Stimulated activated CD4-positive, alpha-beta T cell treated with anti-CD3 and anti-CD28 coated beads, TNF-alpha, amount 100 ng/mL, for 24 hours (primary cell): ENCODE measurements around the gene SIGLEC5.
"Not testable (repeated sequence)": the region's sequence is repeated elsewhere in the genome, so short reads cannot be mapped to it uniquely, and the experiment has no call there.

Experiments used
- DNase-seq, 3 experiments: peaks; one replicate each; pipeline ENCODE4 v3.0.0-alpha.2; 2020; ENCODE audit warnings: low read depth in 3 of 3

SIGLEC5 gene

GRCh38 chr19:51630315-51630714, at the start of gene SIGLEC5:
TSS of gene SIGLEC5 (minus strand) at chr19:51630401. CDS start at chr19:51630335, 66 bp downstream.
- not testable (repeated sequence) for DNase-seq

GRCh38 chr19:51676566-51677083, 46.4 kb upstream of the SIGLEC5 start:
- DNase-seq, result no peak

DNA sequence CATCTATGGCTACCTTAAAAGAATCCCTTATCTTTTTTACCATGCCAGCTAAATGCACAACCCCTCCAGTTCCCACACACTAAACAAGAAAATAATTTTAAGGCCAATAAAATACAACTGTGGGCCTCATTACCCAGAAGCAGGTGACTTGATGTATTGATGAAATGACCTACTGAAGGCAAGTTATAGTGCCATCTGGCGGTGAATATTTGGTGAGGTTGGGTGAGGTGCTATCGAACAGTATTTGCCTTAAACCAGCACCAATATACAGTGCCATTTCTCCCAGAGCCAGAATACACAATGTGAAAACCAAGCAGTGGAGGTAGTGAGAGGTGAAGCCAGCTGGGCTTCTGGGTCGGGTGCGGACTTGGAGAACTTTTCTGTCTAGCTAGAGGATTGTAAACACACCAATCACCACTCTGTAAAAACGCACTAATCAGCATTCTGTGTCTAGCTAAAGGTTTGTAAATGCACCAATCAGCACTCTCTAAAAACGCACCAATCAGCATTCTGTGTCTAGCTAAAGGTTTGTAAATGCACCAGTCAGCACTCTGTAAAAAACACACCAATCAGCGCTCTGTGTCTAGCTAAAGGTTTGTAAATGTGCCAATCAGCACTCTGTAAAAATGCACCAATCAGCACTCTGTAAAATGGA, 45.8 kb upstream of the SIGLEC5 start:
- not testable (repeated sequence) for DNase-seq

GRCh38 chr19:51668216-51668615, 38.0 kb upstream of the SIGLEC5 start:
- no peak for DNase-seq

GRCh38 chr19:51664997-51665396, 34.8 kb upstream of the SIGLEC5 start:
- DNase-seq, result no peak

GRCh38 chr19:51664131-51664530, 33.9 kb upstream of the SIGLEC5 start:
- no peak for DNase-seq

DNA sequence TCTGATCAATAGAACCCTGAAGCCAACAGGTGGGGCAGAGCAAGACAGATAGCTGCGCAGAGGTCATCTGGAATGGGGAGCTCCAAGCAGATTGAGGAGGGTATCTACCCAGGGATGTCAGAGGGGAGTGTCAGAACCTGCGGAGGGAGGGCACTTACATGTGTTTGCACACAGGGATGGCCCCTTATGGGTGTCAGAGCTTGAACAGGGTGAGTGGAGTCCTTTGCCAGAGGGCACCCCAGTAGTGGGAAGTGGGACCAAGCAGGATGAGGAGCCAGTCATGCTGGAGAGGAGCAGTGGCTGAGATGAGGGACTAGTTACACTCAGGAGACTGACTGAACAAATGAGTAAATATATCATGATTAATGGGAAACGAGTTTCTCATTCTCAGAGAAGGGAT, 33.4 kb upstream of the SIGLEC5 start:
- no peak for DNase-seq

GRCh38 chr19:51660975-51661600, 30.9 kb upstream of the SIGLEC5 start:
- peak; percentile 34 to 57 (median 38) for DNase-seq

- no peak for DNase-seq
Observed at GRCh38 chr19:51654783-51655182, 24.6 kb upstream of the SIGLEC5 start.

- no peak for DNase-seq
Observed at GRCh38 chr19:51653162-51653561, 23.0 kb upstream of the SIGLEC5 start.

GRCh38 chr19:51652266-51652665, 22.1 kb upstream of the SIGLEC5 start:
- DNase-seq, result no peak

GRCh38 chr19:51651216-51651846, 21.1 kb upstream of the SIGLEC5 start:
- no peak for DNase-seq

- no peak for DNase-seq
Observed at GRCh38 chr19:51647318-51647717, 17.1 kb upstream of the SIGLEC5 start.

DNA sequence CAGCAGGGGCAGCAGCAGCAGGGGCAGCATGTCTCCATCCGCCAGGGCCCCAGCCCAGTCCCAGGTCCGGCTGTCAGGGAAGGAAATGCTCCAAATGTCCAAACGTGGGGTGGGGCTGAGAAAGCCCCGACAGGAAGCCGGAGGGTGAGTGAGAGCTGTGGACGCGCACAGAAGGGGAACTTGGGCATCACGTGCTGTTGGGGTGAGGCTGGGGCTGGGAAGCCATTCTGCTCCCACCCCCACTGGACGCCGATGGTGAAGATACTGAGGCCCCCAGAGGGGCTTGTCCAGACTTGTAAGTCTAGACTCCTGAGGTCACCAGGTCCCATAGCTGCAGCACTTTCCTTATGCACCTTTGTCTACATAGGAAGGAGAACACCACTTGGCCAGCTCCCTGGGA, 16.5 kb upstream of the SIGLEC5 start, which contains the start of gene SIGLEC14:
SIGLEC14 (minus strand) TSS at position 96 of the 400 bp plus-strand sequence; CDS start at position 30, 66 bp downstream.
- DNase-seq, result not testable (repeated sequence)

DNA sequence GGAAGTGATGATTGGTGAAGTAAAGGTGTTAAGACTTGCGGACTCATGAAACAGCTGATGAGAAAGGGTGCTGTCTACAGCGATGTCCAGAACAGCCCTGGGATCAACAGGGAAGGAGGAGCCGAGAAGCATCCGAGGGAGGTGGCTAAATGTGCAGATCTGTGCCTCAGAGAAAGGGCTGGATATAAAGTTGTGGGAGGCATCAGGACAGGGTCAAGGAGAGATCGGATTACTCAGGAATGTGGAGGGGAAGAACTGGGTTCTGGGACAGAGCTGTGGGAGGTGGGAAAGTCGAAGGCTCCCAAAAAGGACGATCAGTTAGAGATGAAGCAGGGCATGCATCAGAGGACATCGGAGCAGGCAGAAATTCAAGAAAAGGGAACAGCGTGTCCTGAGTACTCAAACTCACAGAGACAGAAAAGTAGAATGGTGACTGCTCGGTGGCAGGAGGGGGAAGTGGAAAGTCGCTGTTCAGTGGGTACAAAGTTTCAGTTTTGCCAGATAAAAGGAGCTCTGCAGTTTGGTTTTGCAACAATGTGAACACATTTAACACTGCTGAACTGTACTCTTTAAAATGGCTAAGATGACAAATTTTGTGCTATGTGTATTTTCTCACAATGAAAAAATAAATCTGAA, 14.6 kb upstream of the SIGLEC5 start:
- DNase-seq, result no peak

DNA sequence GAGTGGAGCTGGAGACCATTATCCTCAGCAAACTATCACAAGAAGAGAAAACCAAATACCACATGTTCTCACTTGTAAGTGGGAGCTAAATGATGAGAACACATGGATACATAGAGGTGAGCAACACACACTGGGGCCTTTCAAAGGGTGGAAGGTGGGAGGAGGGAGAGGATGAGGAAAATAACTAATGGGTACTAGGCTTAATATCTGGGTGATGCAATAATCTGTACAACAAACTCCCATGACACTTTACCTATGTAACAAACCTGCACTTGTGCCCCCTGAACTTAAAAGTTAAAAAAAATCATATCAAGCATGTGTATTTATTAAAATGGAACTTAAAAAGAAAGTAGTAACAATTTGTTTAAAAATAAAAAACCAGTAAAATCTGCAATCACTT, 11.4 kb upstream of the SIGLEC5 start:
- DNase-seq, result no peak

GRCh38 chr19:51640386-51640785, 10.2 kb upstream of the SIGLEC5 start:
- no peak for DNase-seq

DNA sequence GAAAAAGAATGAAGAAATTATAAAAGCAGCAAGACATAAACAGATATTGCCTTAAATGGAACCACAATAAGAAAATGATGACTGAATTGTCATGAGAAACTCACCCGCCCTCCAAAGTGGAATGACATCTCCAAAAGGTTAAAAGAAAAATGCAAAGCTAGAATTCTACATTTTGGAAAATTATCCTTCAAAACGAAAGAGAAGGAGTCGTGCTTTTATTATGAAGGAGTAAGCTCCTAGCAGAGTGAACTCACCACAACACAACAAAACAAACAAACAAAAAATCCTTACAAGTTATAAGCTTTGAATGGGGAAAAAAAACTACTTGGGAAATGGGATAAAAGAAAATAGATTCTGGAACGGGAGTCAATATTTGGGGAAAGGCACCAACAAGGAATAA, 9.7 kb upstream of the SIGLEC5 start:
- DNase-seq, result no peak

DNA sequence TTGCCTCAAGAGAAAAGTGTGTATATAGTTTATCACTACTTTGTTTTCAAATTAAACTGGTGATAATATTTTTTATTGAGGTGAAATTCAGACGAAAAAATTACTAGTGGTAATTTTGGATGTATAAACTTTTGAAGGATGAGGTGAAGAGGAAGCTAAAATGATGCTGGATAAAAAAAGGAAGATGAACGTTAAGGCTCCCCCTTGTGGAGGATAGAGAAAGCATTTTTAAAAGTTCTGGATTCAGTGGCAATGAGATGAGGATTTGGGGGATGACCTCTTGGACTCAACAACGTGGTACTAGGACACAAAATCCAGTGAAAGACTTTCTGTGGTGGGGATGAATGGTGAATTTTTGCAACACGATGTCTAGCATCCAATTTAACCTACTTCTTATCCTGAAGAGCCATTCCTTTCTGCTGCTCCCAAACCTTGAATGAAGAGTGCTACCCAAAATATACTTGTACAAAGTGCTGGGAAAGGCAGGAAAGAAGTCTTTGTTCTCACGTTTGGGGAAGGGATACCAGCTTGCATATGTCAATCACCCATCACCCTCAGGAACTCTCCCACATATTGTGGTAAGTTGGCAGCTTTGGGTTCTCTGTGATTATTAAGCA, 7.3 kb upstream of the SIGLEC5 start:
- no peak for DNase-seq

- DNase-seq, result no peak
Observed at GRCh38 chr19:51632126-51632525, 1.9 kb upstream of the SIGLEC5 start.

DNA sequence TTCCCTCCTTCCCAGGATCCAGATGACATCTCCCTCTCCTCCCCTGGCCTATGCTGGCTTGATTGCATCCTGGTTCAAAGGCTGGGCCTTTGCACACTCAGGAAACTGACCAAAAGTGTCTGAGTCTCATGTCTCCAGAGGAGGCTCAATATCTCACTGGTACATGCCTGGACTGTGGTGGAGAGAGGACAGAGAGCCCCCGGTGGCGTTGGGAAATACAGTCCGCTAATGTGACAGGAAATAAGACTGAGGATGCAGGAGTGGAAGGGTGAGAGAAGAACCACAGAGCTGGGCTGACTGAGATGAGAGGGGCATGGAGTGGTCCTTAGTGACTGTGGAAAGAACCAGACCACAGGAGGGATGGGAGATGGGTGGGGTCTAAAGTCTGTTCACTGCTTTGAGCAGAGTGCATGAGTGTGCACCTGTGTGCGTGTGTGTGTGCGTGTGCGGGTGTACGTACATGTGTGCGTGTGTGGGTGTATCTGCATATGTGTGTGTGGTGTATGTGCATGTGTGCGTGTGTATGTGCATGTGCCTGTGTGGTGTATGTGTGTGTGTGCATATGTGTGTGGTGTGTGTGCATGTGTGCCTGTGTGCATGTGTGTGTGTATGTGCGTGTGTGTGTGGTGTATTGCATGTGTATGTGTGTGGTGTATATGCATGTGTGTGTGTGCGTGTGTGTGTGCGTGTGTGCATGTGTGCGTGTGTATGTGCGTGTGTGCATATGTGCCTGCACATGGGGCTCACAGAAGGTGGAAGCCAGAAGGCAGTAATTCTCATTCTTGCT, 1.9 kb downstream of the SIGLEC5 start:
- DNase-seq, result no peak
